ENCODE measurements around the gene YOD1.

GRCh38 chr1:207007352-207008033 lies 43.5 kb downstream of the YOD1 start:
- TF ChIP-seq CTCF (IDR thresholded peaks at IDR 0.05; ENCODE audit: poor library complexity, severe bottlenecking) = no peak
- TF ChIP-seq POLR2AphosphoS5 (IDR thresholded peaks at IDR 0.05) = no peak
- no peak for TF ChIP-seq REST (IDR thresholded peaks at IDR 0.05; ENCODE audit: borderline replicate concordance)
- TF ChIP-seq RAD21 (conservative IDR thresholded peaks at IDR 0.05) = no peak

All from neural cell (in vitro differentiated cells).